ENCODE data around the gene KLHL5.
"Not testable (repeated sequence)": the region's sequence is repeated elsewhere in the genome, so short reads cannot be mapped to it uniquely, and the experiment has no call there.

KLHL5 gene

GRCh38 chr4:39126256-39127095 is 64.4 kb downstream of the KLHL5 start:
- Histone ChIP-seq H3K36me3 (ENCODE audit: low read depth) (peaks cover 4% of the 10 kb centered on the region; the same call in 1 of the 2 replicates), H3K9me3 (ENCODE audit: severe bottlenecking) (no peaks in the 10 kb centered on the region), H3K4me3 (ENCODE audit: severe bottlenecking) (no peak overlapping the region), H3K27me3 (ENCODE audit: insufficient read depth, poor library complexity, severe bottlenecking) (no peaks in the 10 kb centered on the region), H3K27ac (ENCODE audit: poor library complexity, severe bottlenecking) (no peak overlapping the region), H3K4me1 (ENCODE audit: insufficient read depth, poor library complexity, severe bottlenecking) (no peaks in the 10 kb centered on the region)
- no peak for ATAC-seq (ENCODE audit: low read depth)
- TF ChIP-seq CTCF (IDR thresholded peaks at IDR 0.05; ENCODE audit: poor library complexity, severe bottlenecking), result no peak
- no peak for DNase-seq (ENCODE audit: low spot score)

GRCh38 chr4:39133623-39134022 is 71.6 kb downstream of the KLHL5 start:
- TF ChIP-seq CTCF (IDR thresholded peaks at IDR 0.05; ENCODE audit: poor library complexity, severe bottlenecking), result no peak
- Histone ChIP-seq H3K4me3 (ENCODE audit: severe bottlenecking) (no peak overlapping the region), H3K27ac (ENCODE audit: poor library complexity, severe bottlenecking) (no peak overlapping the region), H3K36me3 (ENCODE audit: low read depth) (no peaks in the 10 kb centered on the region), H3K9me3 (ENCODE audit: severe bottlenecking) (no peaks in the 10 kb centered on the region), H3K4me1 (ENCODE audit: insufficient read depth, poor library complexity, severe bottlenecking) (no peaks in the 10 kb centered on the region), H3K27me3 (ENCODE audit: insufficient read depth, poor library complexity, severe bottlenecking) (no peaks in the 10 kb centered on the region)
- no peak for ATAC-seq (ENCODE audit: low read depth)
- DNase-seq (ENCODE audit: low spot score), result no peak

- DNase-seq (ENCODE audit: low spot score) (no peak), ATAC-seq (ENCODE audit: low read depth) (no peak; the same call in 2 of the 3 replicates)
- H3K27ac ChIP-seq (ENCODE audit: poor library complexity, severe bottlenecking), result no peak overlapping the region
- H3K9me3 ChIP-seq (ENCODE audit: severe bottlenecking), result no peaks in the 10 kb centered on the region
- no peak for TF ChIP-seq CTCF (IDR thresholded peaks at IDR 0.05; ENCODE audit: poor library complexity, severe bottlenecking)
- no peak overlapping the region for H3K4me3 ChIP-seq (ENCODE audit: severe bottlenecking)
- H3K4me1 ChIP-seq (ENCODE audit: insufficient read depth, poor library complexity, severe bottlenecking), result no peaks in the 10 kb centered on the region
- H3K27me3 ChIP-seq (ENCODE audit: insufficient read depth, poor library complexity, severe bottlenecking), result no peaks in the 10 kb centered on the region
- H3K36me3 ChIP-seq (ENCODE audit: low read depth), result no peaks in the 10 kb centered on the region
These were observed 72.8 kb downstream of the KLHL5 start for GRCh38 chr4:39134683-39135306.

- H3K27ac ChIP-seq (ENCODE audit: poor library complexity, severe bottlenecking); H3K27me3 ChIP-seq (ENCODE audit: insufficient read depth, poor library complexity, severe bottlenecking); H3K4me3 ChIP-seq (ENCODE audit: severe bottlenecking); DNase-seq (ENCODE audit: low spot score); ATAC-seq (ENCODE audit: low read depth); H3K9me3 ChIP-seq (ENCODE audit: severe bottlenecking); H3K4me1 ChIP-seq (ENCODE audit: insufficient read depth, poor library complexity, severe bottlenecking); H3K36me3 ChIP-seq (ENCODE audit: low read depth): not testable (repeated sequence)
These were observed 76.2 kb downstream of the KLHL5 start for GRCh38 chr4:39138227-39138626.

- no peaks in the 10 kb centered on the region for H3K36me3 ChIP-seq (ENCODE audit: low read depth)
- no peaks in the 10 kb centered on the region for H3K9me3 ChIP-seq (ENCODE audit: severe bottlenecking)
- H3K4me1 ChIP-seq (ENCODE audit: insufficient read depth, poor library complexity, severe bottlenecking), result peaks cover 3% of the 10 kb centered on the region
- ATAC-seq (ENCODE audit: low read depth), result no peak
- H3K27ac ChIP-seq (ENCODE audit: poor library complexity, severe bottlenecking), result no peak overlapping the region
- TF ChIP-seq CTCF (IDR thresholded peaks at IDR 0.05; ENCODE audit: poor library complexity, severe bottlenecking), result no peak
- no peak overlapping the region for H3K4me3 ChIP-seq (ENCODE audit: severe bottlenecking)
- DNase-seq (ENCODE audit: low spot score), result no peak
- no peaks in the 10 kb centered on the region for H3K27me3 ChIP-seq (ENCODE audit: insufficient read depth, poor library complexity, severe bottlenecking)
These were observed 84.2 kb downstream of the KLHL5 start for GRCh38 chr4:39146211-39146610.

Measured in RWPE2 (cell line).